ENCODE data around the gene SLC2A6. TPM values are rescaled to one million over a fixed set of nuclear protein-coding genes. Genes with fewer than 3 reads are reported as not detected.
A peak's percentile ranks its signal among the peaks of the same experiment; 100 is the strongest.

Gene SLC2A6
- total RNA-seq, 1 donor from 2014 or later: 9.4 TPM

DNA sequence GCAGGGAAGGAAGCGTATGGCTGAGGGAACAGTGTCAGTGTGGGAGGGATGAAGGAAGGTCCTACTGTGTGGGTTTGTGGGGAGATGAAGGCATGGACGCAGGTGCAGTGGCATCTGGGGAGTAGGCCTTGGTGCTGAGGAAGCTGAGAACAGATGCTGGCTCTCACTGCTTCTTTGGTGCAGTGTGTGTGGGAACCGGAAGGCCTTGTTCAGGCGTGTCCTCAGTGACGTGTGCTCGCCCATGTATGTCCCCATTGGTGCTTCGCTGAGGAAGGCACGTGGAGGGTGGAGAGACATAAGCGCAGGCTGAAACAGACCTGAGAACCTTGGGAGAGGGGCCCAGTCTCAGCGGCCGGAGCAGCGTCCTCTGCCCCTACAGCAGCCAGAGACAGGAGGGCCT lies 38.0 kb downstream of the SLC2A6 start:
- DNase-seq (ENCODE audit: low spot score): no peak

GRCh38 chr9:133439337-133439736 lies 39.6 kb downstream of the SLC2A6 start:
- no peak for DNase-seq (ENCODE audit: low spot score)

DNA sequence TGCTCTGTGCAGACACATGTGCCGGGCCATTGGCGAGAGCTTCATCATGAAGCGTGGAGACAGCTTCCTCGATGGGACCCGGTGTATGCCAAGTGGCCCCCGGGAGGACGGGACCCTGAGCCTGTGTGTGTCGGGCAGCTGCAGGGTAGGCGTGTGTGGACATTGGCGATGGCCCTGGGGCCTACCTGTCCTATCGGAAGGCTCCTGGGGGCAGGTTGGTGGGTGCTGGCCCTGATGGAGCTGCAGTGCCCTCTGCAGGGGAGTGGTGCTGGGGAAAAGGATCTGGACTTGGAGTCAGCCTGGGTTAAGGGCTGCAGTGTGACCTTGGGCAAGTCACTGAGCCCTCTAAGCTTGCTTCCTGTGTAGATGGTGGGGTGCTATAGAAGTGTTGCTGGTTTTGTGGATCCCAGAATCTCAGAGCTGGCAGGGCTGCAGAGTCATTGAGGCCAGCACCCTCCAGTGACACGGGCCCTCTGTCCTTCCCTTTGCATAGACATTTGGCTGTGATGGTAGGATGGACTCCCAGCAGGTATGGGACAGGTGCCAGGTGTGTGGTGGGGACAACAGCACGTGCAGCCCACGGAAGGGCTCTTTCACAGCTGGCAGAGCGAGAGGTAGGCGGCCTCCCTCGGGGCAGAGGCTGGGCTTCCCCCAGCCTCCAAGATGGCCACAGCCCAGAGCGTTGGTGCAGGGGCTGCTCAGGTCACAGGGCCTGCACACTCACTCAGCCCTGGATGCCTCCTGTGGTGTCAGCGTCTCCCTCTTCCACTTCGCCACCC lies 41.0 kb downstream of the SLC2A6 start:
- DNase-seq (ENCODE audit: low spot score): no peak

- DNase-seq (ENCODE audit: low spot score): no peak
These were observed 42.2 kb downstream of the SLC2A6 start for GRCh38 chr9:133436681-133437080.

DNA sequence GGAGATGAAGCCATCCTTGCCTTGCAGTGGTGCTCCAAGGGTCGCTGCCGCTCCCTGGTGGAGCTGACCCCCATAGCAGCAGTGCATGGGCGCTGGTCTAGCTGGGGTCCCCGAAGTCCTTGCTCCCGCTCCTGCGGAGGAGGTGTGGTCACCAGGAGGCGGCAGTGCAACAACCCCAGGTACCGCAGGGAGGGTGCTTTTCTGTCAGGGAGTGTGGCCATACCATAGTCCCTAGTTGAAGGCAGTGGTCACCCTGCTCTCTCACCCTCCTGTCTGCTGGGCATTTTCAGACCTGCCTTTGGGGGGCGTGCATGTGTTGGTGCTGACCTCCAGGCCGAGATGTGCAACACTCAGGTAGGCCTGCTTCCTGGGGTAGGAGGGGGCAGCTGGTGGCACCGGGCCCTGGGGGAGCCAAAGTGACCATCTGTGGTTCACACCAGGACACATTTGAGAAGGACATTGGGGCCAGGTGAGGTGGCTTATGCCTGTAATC lies 45.5 kb downstream of the SLC2A6 start:
- no peak for DNase-seq (ENCODE audit: low spot score)

DNA sequence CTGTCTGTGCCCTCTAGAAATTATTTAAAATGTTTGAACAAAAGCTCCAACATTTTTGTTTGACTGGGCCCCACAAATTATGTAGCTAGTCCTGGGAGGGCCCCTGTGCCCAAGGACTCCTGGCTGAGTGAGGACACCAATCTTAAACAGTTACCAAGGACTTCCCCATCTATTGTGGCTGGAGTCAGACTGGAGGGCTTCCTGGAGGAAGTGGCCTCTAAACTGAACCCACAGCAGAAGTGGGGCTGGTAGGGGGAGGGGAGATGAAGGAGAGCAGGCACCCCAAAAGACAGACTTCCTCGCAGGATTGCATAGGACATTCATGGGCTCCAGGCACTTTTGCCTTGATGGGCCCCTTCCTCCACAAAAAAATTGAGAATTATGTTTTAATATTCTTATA lies 48.7 kb downstream of the SLC2A6 start:
- DNase-seq (ENCODE audit: low spot score): no peak

DNA sequence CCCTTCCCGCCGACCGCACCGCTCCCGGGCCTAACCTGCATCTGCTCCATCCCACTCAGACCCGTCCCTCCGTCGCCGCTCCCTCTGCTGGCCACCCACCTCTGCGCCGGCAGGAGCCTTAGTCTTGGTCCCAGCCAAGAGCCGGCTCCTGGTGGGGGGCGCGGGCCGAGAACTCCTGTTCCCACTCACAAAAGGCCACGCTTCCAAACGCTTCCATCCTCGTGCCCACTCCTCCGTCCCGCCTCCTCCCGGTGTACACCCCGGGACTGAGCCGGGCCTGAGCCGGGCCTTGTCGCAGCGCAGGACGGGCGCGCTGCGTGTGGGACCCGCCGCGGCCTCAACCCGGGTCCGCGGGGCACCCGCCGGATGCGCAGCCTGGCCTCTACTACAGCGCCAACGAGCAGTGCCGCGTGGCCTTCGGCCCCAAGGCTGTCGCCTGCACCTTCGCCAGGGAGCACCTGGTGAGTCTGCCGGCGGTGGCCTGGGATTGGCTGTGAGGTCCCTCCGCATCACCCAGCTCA lies 49.2 kb downstream of the SLC2A6 start:
- peak; percentile 8 for DNase-seq (ENCODE audit: low spot score)

DNA sequence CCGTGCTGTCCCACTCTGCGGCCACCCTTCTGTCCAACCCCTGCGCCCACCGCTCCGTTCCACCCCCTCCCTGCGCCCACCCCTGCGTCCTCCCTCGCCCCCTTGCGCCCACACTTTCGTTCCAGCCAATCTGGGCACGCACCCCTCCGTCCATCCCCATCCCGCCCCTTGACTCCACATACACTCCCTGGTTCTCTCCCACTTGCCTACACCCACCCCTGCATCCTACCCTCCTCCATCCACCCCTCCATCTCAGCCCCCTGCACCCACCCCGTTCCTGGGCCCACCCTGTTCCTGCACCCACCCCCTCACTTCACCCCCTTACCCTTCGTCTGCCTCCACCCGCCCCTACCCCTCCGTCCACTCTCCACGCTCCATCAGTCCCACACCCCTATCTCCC lies 49.7 kb downstream of the SLC2A6 start:
- no peak for DNase-seq (ENCODE audit: low spot score)

- no peak for DNase-seq (ENCODE audit: low spot score)
These were observed 50.2 kb downstream of the SLC2A6 start for GRCh38 chr9:133428617-133429101.

DNA sequence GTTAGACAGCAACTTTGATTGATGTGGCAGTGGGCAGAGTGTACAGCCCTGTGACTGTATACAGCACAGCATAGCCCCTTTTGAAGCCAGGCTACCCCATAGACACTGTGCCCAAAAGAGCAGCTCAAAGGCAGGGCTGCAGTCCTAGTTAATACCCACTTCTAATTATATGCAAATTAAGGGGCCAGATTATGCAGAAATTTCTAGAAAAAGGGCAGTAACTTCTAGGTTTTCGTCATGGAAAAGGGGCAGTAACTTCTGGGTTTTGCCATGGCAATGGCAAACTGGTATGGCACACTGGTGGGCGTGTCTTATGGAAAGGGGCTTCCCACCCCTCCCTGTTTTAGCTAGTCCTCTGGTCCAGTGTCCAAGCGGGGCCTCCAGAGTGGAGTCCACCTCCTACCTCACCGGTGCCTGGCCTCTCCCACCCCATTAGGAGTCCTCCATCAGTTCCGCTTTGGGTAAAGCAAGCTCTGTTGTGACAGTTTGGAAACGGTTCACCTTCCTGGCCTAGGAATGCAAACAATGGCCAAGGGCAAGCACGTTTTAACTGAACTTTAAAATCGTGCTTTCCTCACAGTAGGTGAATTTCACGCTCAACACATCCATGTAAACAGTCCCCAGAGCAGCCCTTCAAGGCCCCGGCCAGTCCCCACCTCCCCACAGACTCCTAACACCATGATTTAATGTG lies 51.1 kb downstream of the SLC2A6 start:
- DNase-seq (ENCODE audit: low spot score): no peak

DNA sequence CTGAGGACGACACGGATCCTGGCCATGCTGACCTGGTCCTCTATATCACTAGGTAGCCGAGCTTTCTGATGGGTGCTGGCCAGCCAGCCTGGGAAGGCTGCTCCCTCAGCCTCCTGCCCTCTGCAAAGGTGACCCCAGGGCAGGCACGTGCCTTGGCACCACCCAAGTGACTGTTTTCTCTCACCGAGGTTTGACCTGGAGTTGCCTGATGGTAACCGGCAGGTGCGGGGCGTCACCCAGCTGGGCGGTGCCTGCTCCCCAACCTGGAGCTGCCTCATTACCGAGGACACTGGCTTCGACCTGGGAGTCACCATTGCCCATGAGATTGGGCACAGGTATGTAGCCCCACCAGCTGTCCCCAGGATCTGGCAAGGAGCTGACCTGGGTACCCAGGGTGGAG lies 52.9 kb downstream of the SLC2A6 start:
- DNase-seq (ENCODE audit: low spot score): no peak

GRCh38 chr9:133425049-133425632 lies 53.8 kb downstream of the SLC2A6 start:
- no peak for DNase-seq (ENCODE audit: low spot score)

- DNase-seq (ENCODE audit: low spot score): no peak
These were observed 54.7 kb downstream of the SLC2A6 start for GRCh38 chr9:133424187-133424586.

GRCh38 chr9:133423216-133423615 lies 55.7 kb downstream of the SLC2A6 start:
- DNase-seq (ENCODE audit: low spot score): no peak

DNA sequence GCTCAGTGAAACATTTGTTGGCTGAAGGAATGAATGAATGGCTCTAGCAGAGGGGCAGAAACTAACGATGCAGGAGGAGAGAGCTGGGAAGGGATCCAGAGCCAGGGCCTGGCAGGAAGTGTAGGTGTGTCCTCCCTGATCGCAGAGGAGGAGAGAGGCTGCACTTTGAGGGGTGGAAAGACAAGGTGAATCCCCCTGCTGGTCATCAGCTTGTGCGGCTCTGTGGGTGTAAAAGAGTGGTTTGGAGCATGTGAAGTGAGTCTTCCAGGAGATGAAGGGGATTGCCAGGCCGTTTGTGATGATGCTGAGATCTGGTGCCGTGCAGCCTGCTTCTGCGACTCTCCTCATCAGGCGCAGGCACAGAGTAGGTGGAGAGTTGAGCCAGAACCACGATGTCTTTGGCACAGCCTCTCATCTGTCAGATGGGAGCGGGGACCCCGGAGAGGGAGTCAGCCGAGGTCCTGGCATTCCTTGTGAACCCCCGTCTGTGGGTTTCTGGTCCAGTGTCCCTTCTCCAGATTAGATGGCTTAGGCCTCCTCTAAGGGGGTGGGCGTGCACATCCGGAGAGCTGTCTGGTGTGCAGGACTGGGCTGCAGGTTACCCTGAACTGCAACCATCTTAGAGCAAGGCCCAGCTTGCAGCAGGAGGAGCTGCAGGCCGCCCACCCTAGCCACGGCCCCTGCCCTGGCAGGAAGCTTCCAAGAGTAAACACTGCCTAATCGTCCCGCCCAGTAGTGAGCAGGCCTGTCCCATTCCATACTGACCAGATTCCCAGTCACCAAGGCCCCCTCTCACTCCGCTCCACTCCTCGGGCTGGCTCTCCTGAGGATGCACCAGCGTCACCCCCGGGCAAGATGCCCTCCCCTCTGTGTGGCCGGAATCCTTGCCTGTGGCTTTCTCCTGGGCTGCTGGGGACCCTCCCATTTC lies 57.0 kb downstream of the SLC2A6 start, which contains the start of gene ADAMTS13:
Gene ADAMTS13 (plus strand): TSS at position 753 of the 928 bp plus-strand sequence. CDS start 77 bp downstream, at position 830.
- DNase-seq (ENCODE audit: low spot score): no peak

Other genes starting within 250 kb of the SLC2A6 start
- gene ABO, start 203.9 kb downstream of the SLC2A6 start, total RNA-seq (ENCODE audit: insufficient read depth, low replicate concordance): 0.48 TPM
- gene SURF6, start 142.9 kb downstream of the SLC2A6 start, total RNA-seq (ENCODE audit: insufficient read depth, low replicate concordance): 4.8 TPM
- gene MED22, start 131.0 kb downstream of the SLC2A6 start, total RNA-seq (ENCODE audit: insufficient read depth, low replicate concordance): 27.7 TPM
- 1,575 TPM for gene RPL7A, start 130.9 kb downstream of the SLC2A6 start, total RNA-seq (ENCODE audit: insufficient read depth, low replicate concordance)
- gene SURF1, start 122.6 kb downstream of the SLC2A6 start, total RNA-seq (ENCODE audit: insufficient read depth, low replicate concordance): 2.2 TPM
- gene SURF2, start 122.5 kb downstream of the SLC2A6 start, total RNA-seq (ENCODE audit: insufficient read depth, low replicate concordance): 3.4 TPM
- gene SURF4, start 103.0 kb downstream of the SLC2A6 start, total RNA-seq (ENCODE audit: insufficient read depth, low replicate concordance): 255 TPM
- 7.5 TPM for gene STKLD1, start 102.7 kb downstream of the SLC2A6 start, total RNA-seq (ENCODE audit: insufficient read depth, low replicate concordance)
- 7.9 TPM for gene REXO4, start 61.1 kb downstream of the SLC2A6 start, total RNA-seq (ENCODE audit: insufficient read depth, low replicate concordance)
- gene ADAMTS13, start 56.7 kb downstream of the SLC2A6 start, total RNA-seq (ENCODE audit: insufficient read depth, low replicate concordance): 2.2 TPM
- gene CACFD1, start 19.1 kb downstream of the SLC2A6 start, total RNA-seq (ENCODE audit: insufficient read depth, low replicate concordance): 4.8 TPM
- not detected for gene MYMK, start 45.9 kb upstream of the SLC2A6 start, total RNA-seq (ENCODE audit: insufficient read depth, low replicate concordance)
- 1.2 TPM for gene ADAMTSL2, start 55.6 kb upstream of the SLC2A6 start, total RNA-seq (ENCODE audit: insufficient read depth, low replicate concordance)
- gene FAM163B, start 130.3 kb upstream of the SLC2A6 start, total RNA-seq (ENCODE audit: insufficient read depth, low replicate concordance): 6.3 TPM
- gene DBH, start 157.3 kb upstream of the SLC2A6 start, total RNA-seq (ENCODE audit: insufficient read depth, low replicate concordance): 0.72 TPM